Frontal cortex (tissue), 4 donors: ENCODE data around the gene CAPN15. TPM values are rescaled to one million over a fixed set of nuclear protein-coding genes. Genes with fewer than 3 reads are reported as not detected.

Experiments used
- DNase-seq, 2 donors: peaks; one replicate each; pipeline ENCODE4 v3.0.0; 2012; ENCODE audit warnings: low spot score in 2 of 2
- FAIRE-seq: peaks from 2 replicates; lab custom pipeline; 2012; peaks lifted over from hg19 to GRCh38; lab: Jason Lieb, UNC
- total RNA-seq: library from RNA; depleted of rRNA; stranded (reverse); fragments of >200 nt; gene quantifications from one replicate; pipeline ENCODE4 v1.2.3, GENCODE V29; 2014
- donor health status: control.
- donor health status: control.
- donor health status: control.

Gene CAPN15
- total RNA-seq, 1 donor from 2014 or later: 7.3 TPM

DNA sequence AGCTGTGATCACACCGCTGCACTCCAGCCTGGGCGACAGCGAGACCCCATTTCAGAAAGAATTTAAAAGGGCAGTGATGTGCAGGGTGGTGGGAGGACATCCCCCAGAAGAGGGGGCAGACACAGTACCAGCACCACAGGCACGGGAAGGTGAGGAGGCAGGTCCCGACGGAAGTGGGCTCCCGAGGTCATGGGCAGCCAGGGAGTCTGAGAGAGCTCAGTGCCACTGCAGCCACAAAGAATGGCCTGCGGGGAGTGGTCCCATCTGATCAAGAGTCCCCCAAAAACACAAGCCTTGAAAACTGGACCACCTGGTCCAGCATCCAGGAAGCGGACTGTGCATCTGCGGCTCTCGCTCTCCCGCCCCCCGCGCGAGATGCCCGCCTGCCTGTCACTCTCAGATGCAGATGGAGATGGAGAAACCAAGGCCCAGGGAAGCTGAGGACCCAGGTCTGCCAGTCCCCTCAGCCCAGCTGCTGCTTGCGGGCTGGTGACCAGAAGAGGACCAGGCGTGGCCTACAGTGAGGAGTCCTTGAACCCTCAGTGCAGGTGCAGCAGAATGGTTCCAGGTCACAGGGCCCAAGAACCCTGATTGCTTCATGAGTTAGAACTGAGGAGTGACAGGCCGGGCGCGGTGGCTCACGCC lies 4.3 kb upstream of the CAPN15 start:
- DNase-seq: no peak
- FAIRE-seq: no peak

DNA sequence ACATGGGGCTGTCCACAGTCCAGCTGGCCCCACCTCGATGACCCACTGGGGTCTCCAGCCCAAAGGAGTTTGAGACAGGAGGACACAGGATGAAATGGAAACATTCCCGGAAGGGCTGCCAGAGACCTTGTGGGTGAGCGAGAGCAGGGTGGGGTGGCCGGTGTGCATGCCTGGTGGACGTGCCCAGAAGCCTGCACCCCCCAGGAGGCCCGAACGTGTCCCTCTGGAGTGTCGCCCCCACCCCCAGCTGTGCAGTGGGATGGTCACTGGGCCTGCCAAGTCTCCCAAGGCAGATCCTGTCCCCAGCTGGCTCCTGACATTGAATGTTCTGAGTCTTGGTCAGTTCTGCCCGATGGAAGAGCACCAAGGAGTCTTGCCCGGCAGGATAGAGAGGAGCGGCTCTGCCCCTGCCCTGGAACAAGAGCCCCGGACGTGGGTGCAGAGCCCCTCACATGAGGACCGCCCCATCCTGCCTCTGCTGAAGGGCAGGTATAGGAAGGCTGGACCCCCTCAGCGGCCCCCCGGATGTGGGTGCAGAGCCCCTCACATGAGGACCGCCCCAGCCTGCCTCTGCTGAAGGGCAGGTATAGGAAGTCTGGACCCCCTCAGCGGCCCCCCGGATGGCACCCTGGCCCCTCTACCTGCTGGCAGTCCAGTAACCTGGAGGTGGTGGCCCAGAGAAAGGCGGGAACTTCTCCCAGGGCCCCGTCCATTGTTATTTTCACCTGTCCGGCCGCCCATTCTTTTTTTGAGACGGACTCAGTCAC lies 3.1 kb upstream of the CAPN15 start:
- no peak for DNase-seq
- no peak for FAIRE-seq

DNA sequence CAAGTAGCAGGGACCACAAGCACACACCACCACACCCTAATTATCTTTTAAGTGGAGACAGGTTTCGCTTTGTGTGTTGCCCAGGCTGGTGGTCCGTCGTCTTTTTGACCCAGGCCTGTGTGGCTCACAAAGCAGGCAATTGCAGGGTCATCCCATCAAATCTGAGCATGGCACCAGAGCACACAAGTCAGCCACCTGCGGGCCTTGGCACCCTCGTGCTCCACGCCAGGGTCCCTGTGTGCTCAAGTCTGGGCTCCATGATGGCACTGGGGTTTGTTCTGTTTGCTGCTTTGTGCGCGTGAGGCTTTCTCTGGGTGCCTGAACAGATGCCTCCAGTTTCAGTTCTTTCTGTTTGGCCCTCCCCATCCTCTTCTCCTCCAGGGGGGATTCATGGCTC lies 2.4 kb upstream of the CAPN15 start:
- FAIRE-seq (no peak), DNase-seq (no peak)

DNA sequence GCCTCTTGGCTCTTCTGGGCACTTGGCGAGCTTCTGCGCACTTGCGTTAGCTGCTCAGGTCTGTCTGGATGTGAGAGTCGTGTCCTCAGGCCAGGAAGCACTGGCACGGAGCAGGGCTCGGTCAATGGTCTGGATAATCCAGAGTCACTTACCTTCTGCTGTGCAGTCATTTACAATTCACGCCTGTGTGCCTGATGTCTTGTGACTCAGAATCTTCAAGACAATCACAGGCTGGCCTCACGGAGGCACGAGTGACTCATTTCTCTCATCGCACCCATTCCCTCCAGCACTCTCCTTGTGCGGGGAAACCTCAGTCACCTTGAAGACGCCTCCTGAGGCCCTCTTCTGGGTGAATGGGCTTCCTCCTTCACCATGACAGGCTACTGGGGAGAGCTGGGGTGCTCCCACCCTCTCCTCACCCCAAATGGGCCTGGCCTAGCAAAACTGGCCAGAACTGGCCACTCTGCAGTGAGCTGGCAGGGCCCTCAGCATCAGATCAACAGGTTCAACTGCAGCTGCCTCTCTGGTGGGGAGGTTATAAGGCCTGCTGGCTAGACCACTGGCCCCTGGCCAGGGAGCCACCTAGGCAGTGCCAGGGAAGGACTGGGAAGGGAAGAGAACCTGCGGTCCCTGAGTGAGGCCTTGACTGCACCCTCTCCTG lies 1.9 kb upstream of the CAPN15 start:
- FAIRE-seq: no peak

DNA sequence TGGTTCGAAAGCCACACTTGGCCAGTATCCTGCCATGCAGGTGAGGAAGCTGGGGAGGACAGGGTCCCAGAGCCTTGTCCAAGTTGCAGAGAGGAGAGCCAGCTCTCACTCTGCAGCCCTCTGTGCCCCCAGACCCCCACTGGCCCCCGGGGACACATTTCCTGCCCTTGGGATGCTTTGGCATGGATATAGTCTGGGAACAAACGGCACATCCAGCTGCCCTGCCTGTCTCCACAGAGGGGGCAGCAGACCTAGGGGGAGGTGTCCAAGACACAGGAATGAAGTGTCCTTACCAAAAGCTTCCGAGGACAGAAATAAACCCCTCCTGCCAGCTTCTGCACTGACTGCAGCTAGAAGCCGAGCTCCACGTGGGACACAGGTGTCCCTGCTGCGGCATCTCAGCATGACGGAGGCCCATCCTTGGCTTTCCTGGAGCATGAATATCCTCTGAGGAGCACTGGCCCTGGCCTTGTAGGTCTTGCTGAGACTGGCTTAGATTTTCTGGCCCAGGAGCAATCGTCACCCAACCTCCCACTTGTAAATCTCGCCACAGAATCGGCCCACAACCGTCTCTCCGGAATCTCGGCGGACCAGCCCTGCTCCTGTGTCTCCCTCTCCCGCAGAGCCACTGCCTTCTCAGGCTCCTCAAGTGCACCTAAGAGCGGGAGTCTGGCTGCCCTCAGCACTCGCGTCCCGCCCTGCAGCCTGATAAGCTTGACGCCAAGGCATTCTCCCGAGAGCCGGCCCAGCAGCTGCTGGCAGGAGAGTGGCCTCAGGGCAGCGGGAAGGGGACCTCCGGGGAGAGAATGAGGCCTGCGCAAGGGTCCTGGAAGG lies 1.1 kb upstream of the CAPN15 start:
- DNase-seq: no peak
- no peak for FAIRE-seq

More for the DNA sequence above, 1.9 kb upstream of the CAPN15 start:
- no peak for DNase-seq

DNA sequence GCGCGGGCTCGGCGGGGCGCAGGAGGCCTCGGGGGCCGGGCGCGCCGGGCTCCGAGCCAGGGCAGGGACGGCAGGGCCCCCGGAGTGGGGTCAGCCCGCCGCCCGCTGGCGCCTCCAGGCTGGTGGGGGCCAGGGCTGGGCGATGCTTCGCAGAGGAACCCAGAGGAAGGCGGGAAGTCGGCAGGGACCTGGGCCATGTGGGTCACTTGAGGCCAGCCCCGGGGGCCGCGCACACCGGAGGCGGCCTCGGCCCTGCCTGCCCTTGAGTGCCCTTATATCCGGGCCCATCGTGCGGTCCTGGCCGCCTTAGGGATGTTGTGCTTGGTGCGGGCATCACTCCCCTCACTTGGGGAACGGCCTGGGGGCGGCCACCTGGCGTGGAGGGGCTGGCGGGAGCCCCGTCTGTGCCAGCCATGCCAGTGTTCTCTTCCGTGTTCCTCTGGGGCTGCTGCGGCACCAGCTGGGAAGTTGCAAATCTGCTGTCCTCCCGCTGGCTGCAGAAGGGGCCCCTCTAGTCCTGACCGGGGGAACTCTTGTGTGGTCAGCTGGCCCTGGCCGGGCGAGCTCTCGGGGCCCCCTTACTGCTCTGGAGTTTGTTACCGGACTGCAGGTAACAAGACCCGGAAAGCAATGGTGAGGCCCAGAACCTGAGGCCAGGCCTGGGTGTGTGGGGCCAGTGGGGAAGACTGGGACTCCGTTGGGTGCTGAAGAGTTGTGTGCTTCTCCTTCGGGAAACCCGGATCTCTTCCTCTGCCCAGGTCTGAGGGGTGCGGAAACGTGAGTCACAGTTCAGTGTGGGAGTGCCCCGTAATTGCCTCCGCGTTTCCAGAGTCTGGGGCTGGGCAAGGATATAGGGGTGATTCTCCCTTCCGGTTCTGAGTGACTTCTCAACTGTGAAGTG lies 849 bp downstream of the CAPN15 start:
- FAIRE-seq: no peak
- DNase-seq: no peak

DNA sequence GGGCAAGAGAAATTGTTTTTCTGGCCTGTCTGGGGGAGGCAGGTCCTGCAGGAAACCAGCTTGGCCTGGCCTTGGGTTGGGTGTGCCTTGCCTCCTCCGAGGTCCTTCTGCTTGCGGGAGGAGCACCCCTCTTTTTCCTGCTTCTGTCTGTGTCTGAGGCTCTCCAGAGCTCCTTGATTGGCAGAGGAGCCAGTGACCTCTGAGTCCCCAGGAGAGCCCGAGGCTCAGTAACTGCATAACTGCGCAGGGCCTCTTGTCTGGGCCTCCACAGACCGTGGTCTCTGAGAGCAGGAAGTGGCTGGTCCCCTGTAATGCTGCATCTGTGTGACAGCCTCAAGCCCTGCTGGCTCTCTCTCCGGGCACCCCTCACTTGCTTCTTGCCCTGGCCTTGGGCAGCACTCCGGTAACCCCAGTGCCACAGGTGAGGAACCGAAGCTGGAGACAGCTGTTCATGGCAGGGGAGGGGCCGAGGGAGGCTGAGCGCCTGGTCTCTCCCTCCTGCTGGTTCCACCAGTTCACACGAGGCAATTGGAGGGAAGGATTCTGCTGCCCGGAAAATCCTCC lies 1.6 kb downstream of the CAPN15 start:
- no peak for DNase-seq
- FAIRE-seq: no peak

DNA sequence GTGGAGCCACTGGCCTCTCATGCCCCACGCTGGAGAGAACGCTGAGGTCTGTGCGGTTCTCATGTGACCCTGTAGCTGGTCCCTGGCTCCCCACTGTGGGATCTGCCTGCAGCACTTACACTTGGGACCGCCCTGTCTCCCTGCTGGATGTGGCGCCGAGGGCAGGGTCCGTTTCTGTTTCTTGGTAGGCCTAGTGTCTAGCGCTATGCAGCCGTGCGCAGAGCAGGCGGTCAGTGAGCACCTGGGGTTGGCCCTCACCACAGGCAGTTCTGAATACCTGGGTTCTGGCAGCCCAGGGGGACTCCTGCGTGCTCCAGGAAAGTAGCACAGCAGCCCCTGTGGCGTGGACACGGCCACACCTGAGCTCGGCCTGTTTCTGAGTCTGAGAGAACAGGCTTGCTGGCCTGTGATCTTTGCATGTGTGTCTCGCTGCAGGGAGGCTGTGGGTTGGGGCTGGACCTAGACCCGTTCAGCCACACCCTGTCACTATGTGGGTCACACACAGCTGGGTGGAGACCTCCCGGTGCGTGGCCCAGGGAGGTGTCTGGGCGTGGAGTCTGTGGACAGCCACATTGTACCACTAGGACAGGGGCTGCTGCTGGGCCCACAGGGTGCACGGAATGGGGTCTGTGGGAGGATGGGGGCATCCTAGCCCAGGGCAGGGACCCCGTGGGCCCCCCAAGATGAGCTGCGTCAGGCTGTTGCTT lies 2.8 kb downstream of the CAPN15 start:
- DNase-seq (no peak), FAIRE-seq (no peak)

DNA sequence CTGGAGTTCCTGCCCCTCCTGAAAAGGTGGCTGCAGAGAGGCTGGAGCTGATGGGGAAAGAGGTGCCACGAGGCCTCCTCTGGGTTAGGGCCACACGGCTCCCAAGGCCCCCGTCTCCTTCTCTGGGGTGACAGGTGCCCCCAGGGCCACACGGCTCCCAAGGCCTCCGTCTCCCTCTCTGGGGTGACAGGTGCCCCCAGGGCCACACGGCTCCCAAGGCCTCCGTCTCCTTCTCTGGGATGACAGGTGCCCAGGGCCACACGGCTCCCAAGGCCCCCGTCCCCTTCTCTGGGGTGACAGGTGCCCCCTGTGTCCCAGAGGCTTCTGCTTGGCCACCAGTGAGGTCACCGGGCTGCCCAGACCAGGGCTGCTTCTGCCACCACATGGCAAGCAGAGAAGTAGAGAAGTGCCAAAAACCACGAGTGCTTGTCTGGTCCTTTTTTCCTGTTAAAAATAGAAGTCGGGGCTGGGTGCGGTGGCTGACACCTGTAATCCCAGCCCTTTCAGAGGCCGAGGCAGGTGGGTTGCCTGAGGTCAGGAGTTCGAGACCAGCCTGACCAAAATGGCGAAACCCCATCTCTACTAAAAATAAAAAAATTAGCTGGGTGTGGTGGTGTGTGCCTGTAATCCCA lies 4.1 kb downstream of the CAPN15 start:
- FAIRE-seq: no peak
- DNase-seq: no peak

DNA sequence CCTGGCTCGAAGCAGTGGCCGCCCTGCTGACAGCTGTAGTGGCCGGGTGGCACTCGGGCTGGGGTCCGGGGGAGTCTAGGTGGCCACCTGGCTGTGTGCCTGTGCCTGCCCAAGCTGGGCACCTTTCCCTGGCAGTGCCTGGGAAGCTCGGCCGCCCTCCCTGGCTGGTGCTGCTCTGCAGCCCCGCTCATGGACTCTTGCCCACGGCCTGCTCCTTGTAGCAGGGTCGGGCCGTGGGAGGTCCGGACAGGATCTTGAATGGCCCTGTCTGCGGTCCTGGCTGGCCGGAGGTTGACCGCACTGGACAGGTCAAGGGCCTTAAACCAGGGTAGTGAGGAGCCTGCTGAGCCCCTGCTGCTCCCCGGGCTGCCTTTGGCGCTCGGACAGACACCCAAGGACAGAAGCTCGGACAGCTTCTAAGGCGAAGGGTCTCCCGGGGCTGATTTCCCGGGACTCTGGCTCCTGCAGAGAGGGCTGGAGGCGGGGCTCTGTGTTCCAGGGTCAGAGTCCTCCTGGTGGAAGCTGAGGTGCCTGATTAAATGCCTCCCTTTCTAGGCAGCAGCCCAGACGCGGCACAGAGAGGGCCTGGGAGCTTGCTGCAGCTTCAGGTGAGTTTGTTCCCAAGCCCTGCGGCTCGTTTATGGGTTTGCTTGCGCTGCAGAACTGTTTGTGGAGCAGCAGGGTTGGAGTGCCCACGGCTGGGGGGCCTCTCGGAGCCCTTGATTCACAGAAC lies 6.0 kb downstream of the CAPN15 start:
- DNase-seq (no peak), FAIRE-seq (no peak)

DNA sequence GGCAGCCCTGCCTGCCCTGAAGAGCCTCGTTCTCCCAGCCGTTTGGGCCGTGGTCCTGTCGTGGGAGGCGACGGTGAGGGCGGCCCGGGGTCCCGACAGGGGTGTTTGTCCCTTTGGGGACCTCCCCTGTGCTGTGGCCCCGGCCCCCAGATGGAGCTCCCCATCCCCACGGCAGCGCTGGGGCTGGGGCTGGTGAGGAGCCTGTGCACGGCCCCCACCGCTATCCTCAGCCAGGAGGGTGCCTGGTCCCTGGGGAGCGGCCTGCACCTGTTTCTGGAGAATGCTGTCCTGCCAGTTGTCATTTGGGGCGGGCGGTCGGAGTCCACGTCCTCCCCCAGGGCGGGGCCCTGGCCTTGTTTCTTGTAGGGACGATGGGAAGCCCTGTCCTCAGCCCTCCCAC lies 6.6 kb downstream of the CAPN15 start:
- no peak for FAIRE-seq
- DNase-seq: no peak

DNA sequence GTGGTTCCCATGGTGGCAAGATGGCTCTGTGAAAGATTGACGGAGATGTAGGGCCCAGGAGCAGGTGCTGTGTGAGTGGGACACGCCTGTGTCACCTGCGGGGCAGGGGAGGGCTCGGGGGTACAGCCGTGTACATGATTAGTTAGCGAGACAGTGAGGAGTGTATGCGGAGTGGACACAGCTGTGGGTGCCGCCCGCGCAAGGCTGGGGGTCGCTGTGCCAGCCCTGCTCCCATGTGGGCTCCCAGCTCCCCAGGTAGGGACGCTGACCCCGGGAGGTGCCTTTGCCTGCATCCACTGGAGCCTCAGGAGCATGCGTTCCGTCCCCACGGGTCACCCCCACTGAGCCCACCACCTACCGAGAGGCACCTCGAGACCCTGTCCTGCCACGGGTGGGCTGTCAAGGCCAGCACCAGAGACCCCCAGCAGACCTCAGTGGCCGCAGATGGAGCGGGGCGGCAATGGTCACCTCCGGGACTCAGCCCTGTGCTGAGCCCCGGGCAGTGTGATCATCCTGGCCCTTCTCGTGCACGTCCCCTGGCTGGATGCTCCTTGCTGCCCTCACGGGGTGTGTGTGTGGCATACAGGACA lies 7.4 kb downstream of the CAPN15 start:
- FAIRE-seq: no peak
- DNase-seq: no peak

DNA sequence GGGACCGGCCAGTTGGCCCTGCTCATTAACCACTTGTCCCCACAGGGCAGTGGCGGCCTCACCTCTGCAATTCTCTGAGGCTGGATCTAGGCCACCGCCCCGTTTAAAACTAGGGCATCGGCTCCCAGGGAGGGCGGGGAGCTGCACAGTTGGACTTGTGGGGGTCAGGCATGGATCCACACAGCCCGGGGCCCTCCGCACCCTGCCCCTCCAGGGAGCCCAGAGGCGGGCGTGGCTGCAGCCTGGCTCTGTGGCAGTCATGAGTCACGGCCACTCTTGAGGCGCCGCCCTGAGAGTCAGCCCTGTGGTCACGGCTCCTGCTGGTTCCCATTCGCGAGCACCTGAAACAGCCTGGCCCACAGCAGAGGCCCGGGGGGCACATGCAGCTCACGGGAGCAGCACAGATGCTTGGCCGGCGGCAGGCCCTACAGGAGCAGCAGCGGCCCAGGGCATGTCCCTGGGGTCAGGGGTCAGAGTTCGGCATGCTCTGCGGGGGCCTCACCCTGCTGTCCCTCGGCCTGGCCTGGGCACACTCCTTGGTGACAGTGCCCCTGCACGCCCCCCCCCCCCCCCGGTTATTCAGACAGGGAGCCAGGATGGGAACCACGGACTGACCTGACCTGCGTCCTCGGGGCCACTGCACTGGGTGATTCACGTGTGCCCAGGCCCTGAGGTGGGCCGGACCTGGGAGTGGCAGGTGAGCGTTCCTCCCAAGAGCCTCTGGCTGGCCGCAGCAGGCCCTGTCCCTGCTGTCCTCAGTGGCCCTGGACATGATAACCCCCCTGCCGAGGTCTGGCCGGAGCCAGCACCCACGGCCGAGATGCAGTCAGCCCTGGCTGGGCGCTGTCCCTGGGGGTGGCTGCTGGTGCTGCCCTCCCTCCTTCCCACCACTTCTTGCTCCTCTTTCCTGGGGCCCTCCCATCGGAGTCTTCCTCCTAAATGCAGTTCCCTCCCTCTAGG lies 8.2 kb downstream of the CAPN15 start:
- DNase-seq (no peak), FAIRE-seq (no peak)

DNA sequence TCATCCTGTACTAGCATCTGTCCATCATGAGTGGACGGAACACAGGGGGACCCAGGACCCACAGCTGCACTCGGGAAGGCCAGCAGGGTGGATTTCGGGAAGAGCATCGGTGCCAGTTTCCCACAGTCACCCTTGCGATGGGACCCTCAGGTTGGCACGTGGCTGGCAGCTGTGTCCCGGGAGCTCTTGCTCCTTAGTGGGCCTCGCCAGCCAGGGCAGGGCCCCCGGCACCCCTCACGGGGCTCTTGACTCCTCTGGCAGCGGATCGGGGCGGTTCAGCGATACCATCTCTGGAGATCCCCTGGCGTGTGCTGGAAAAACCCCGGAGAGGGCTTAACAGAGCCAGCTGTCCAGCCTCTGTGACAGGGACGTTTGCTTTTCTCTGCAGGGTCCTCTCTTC lies 9.2 kb downstream of the CAPN15 start:
- DNase-seq: no peak
- FAIRE-seq: no peak

DNA sequence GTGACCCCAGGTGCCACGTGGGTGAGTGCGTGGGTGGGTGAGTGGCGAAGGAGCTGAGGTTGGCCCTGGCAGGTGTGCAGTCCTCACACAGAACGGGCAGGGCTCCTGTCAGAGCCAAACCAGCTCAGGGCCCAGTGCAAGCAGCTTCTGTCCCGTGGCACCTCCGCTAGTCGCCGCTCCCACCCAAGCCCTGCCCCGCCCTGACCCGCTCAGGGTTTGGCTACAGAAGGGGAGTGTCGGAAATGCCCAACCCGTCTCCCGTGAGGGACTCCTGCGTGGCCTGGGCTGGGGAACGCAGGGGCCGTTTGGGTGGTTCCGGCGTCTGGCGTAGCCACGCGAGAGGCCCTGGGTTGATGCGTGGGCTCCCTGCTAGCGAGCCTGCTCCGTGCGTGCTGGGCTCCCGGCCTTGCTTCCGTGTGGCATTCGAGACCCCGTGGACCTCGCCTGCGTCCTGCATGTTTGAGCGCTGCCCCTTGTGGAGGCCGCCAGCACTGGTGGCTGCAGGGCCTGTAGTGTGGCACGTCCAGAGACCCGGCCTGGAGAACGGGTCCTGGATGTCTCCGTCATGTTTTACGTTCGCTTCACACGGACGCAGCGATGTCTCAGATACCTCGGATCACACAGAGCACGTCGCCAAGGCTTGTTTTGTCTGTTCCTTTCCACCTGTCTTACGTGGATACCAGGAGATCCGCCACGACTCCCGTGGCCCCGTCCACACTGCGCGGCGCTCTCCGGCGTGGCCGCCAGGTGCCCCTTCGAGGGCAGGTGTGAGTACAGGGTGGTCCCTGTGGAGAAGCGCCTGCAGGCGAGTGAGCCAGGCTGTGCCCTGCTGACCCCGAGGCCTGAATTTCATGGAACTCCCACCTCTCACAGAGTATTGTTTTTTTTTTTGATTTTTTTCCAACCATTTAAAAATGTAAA lies 10.2 kb downstream of the CAPN15 start:
- FAIRE-seq: no peak
- DNase-seq: no peak
